ENCODE results near the gene IL17RE. TPM values are rescaled to one million over a fixed set of nuclear protein-coding genes. Genes with fewer than 3 reads are reported as not detected.

Gene IL17RE
- total and polyA plus RNA-seq, 9 of the 15 experiments (the other 6 are each of a cell fraction or from before 2014, with no cell fraction given), result 0.32 to 1.9 (median 0.51) TPM; not detected in 4

GRCh38 chr3:9887480-9887879 lies 15.2 kb upstream of the IL17RE start (continued):
- TF ChIP-seq TSHZ1 (CRISPR knock-in tag; IDR thresholded peaks at IDR 0.05) (no peak), TEAD4 (IDR thresholded peaks at IDR 0.05; ENCODE audit: low read length) (0 out of 2 replicates have a peak, but pooled peaks have one; percentile 15), TEAD4 (CRISPR knock-in tag; IDR thresholded peaks at IDR 0.05; ENCODE audit: borderline replicate concordance) (no peak)

- Histone ChIP-seq H3K4me2 (ENCODE audit: insufficient read depth, low read length) (no peak overlapping the region), H2AFZ (ENCODE audit: low read depth, low read length) (peak overlapping the region; percentile 75), H3K27ac (ENCODE audit: extremely low read depth, low read depth, low read length) (no peak overlapping the region), H3K4me3 (no peak overlapping the region), H3K36me3 (ENCODE audit: control insufficient read depth, insufficient read depth, low read length) (peaks cover 19% of the 10 kb centered on the region), H3K27me3 (ENCODE audit: control insufficient read depth in 2 of 2, insufficient read depth in 2 of 2, low read length in 2 of 2) (no peaks in the 10 kb centered on the region), H4K20me1 (replicated peaks; ENCODE audit: control insufficient read depth, insufficient read depth, low read length) (no peaks in the 10 kb centered on the region), H3K4me1 (replicated peaks in 1 of 2; ENCODE audit: control insufficient read depth in 2 of 2, insufficient read depth in 2 of 2, low read length in 2 of 2) (peaks cover 21 to 34% of the 10 kb centered on the region in 2 experiments), H3K9me1 (ENCODE audit: control insufficient read depth, insufficient read depth, low read length) (peaks cover 7% of the 10 kb centered on the region), H3K9me3 (replicated peaks; ENCODE audit: control insufficient read depth, insufficient read depth, low read depth, low read length) (no peaks in the 10 kb centered on the region), H3K9ac (ENCODE audit: insufficient read depth in 1 of 2, low read depth in 2 of 2, low read length in 2 of 2) (no peak overlapping the region), H3K79me2 (ENCODE audit: control insufficient read depth, insufficient read depth, low read length) (peaks cover 32% of the 10 kb centered on the region)
- POLR2A ChIA-PET, result interaction anchor here (2.0 to 3.3 kb wide), 2 partner anchors 8 to 17 kb away, joined by 7 to 12 read pairs; partner anchors contain the start of gene CIDEC
- ATAC-seq (no peak), DNase-seq (ENCODE audit: extremely low read depth in 1 of 4, low spot score in 3 of 4) (no peak), FAIRE-seq (no peak)
- 80% methylated on average over 3 of the region's 3 CpGs for WGBS (ENCODE audit: insufficient coverage, low coverage, missing lambda C conversion rate)
- intact Hi-C loops (cut with micrococcal nuclease) (no loop called here), in situ Hi-C loops (cut with MboI) (no loop called here)
- no TSS peak for BruUV-seq (replicated peaks)
- CTCF ChIA-PET (ENCODE audit: low intra/inter-chr PET ratio), result no interaction called here
- no peak for TF ChIP-seq FOXP4 (CRISPR knock-in tag; IDR thresholded peaks at IDR 0.05; ENCODE audit: borderline replicate concordance)
- TF ChIP-seq TAF15 (IDR thresholded peaks at IDR 0.05; ENCODE audit: low read depth, low read length), result no peak
- TF ChIP-seq PTTG1 (tag; IDR thresholded peaks at IDR 0.05; ENCODE audit: low read depth), result no peak
- no peak for TF ChIP-seq MIER1 (IDR thresholded peaks at IDR 0.05; ENCODE audit: low read depth)
- TF ChIP-seq TSC22D4 (tag; IDR thresholded peaks at IDR 0.05), result no peak
- TF ChIP-seq FOXJ2 (tag; IDR thresholded peaks at IDR 0.05), result no peak
- TF ChIP-seq ZNF551 (CRISPR knock-in tag; IDR thresholded peaks at IDR 0.05), result no peak
- TF ChIP-seq ZBTB7A (IDR thresholded peaks at IDR 0.05; ENCODE audit: borderline replicate concordance, control insufficient read depth, low read depth, low read length), result no peak
- no peak for TF ChIP-seq CTBP1 (IDR thresholded peaks at IDR 0.05; ENCODE audit: borderline replicate concordance)
- TF ChIP-seq ILF3 (IDR thresholded peaks at IDR 0.05; ENCODE audit: borderline replicate concordance), result no peak
- no peak for TF ChIP-seq ZNF695 (CRISPR knock-in tag; IDR thresholded peaks at IDR 0.05)
- TF ChIP-seq RBBP5 (IDR thresholded peaks at IDR 0.05; ENCODE audit: borderline replicate concordance, insufficient read depth, low read length, poor library complexity, severe bottlenecking), result no peak
- no peak for TF ChIP-seq ZKSCAN1 (IDR thresholded peaks at IDR 0.05; ENCODE audit: low read depth, low read length)
These were observed 14.1 kb upstream of the IL17RE start for GRCh38 chr3:9888540-9888939.

Measured in K562 (cell line).